GM21717 (cell line): ENCODE measurements around the gene DIP2C.
"Not testable (repeated sequence)": the region's sequence is repeated elsewhere in the genome, so short reads cannot be mapped to it uniquely, and the experiment has no call there.

Source experiments
- ATAC-seq: cut with Tn5 transposase; IDR thresholded peaks from one replicate; pipeline ENCODE4 v1.9.1; 2021; ENCODE audit warnings: mild to moderate bottlenecking, moderate library complexity; ENCODE audit not compliant: unreplicated experiment

Gene DIP2C

GRCh38 chr10:406976-407375 is 282.5 kb downstream of the DIP2C start:
- ATAC-seq: no peak

GRCh38 chr10:405648-406047 is 283.8 kb downstream of the DIP2C start:
- no peak for ATAC-seq

GRCh38 chr10:404991-405390 is 284.5 kb downstream of the DIP2C start:
- no peak for ATAC-seq

GRCh38 chr10:404346-404745 is 285.1 kb downstream of the DIP2C start:
- ATAC-seq: no peak

GRCh38 chr10:398954-399353 is 290.5 kb downstream of the DIP2C start:
- no peak for ATAC-seq

GRCh38 chr10:397321-398068 is 292.0 kb downstream of the DIP2C start:
- no peak for ATAC-seq

GRCh38 chr10:396535-397220 is 292.8 kb downstream of the DIP2C start:
- no peak for ATAC-seq

GRCh38 chr10:396107-396506 is 293.4 kb downstream of the DIP2C start:
- no peak for ATAC-seq

- ATAC-seq: no peak
These were observed 293.8 kb downstream of the DIP2C start for GRCh38 chr10:395665-396064.

GRCh38 chr10:394439-395101 is 294.9 kb downstream of the DIP2C start:
- not testable (repeated sequence) for ATAC-seq

- ATAC-seq: no peak
These were observed 295.6 kb downstream of the DIP2C start for GRCh38 chr10:393787-394438.

GRCh38 chr10:393106-393745 is 296.2 kb downstream of the DIP2C start:
- ATAC-seq: no peak

GRCh38 chr10:392705-393037 is 296.8 kb downstream of the DIP2C start:
- no peak for ATAC-seq

GRCh38 chr10:391847-392704 is 297.4 kb downstream of the DIP2C start:
- no peak for ATAC-seq

GRCh38 chr10:391305-391704 is 298.2 kb downstream of the DIP2C start:
- no peak for ATAC-seq

- no peak for ATAC-seq
These were observed 298.9 kb downstream of the DIP2C start for GRCh38 chr10:390449-391100.

GRCh38 chr10:389836-390448 is 299.5 kb downstream of the DIP2C start:
- ATAC-seq: no peak

- ATAC-seq: no peak
These were observed 300.1 kb downstream of the DIP2C start for GRCh38 chr10:389261-389790.

- ATAC-seq: no peak
These were observed 300.8 kb downstream of the DIP2C start for GRCh38 chr10:388661-389045.
